B cell (primary cell): ENCODE measurements around the gene VSIG2. TPM values are rescaled to one million over a fixed set of nuclear protein-coding genes. Genes with fewer than 3 reads are reported as not detected.

Experiments
- ATAC-seq: fragments of 200-7000 bp; cut with Tn5 transposase; one replicate; pipeline ENCODE4 v1.10.0; 2021; ENCODE audit warnings: low read depth, mild to moderate bottlenecking, moderate number of reproducible peaks, moderate library complexity
- CTCF ChIA-PET: fragments of 350-600 bp; sonication (Branson Sonifier 250); formaldehyde crosslinking; loops from one replicate; lab custom pipeline; 2021; ENCODE audit warnings: antibody characterized with exemption, inconsistent platforms; lab: Charles Lee
- POLR2A ChIA-PET: fragments of 350-600 bp; sonication (Branson Sonifier 250); formaldehyde crosslinking; loops from one replicate; lab custom pipeline; 2021; ENCODE audit warnings: antibody characterized with exemption; lab: Charles Lee
- DNase-seq: peaks from one replicate; pipeline ENCODE4 v3.0.0; 2013
- H2AFZ ChIP-seq: 2 replicates; pipeline ENCODE4 v1.6.1; 2012; ENCODE audit warnings: mild to moderate bottlenecking, low read depth, low read length; ENCODE audit not compliant: insufficient read depth, poor library complexity, severe bottlenecking
- H3K27ac ChIP-seq, 2 donors: 1 replicate in 1 of 2; 2 replicates in 1 of 2; pipeline ENCODE4 v1.5.1; 2012 to 2013; ENCODE audit warnings: low read length in 2 of 2, mild to moderate bottlenecking in 2 of 2, moderate library complexity in 1 of 2
- H3K27me3 ChIP-seq, 4 experiments: fragments of 200-600 bp in 1 of 4; sonication (generic) in 1 of 4; replicated peaks in 1 of 4; 1 replicate in 2 of 4; 2 replicates in 2 of 4; pipeline versions ENCODE4 v1.6.1 to v1.7.0; 2013 to 2016; ENCODE audit warnings: low read length in 3 of 4, mild to moderate bottlenecking in 2 of 4, mixed read lengths in 1 of 4, moderate library complexity in 1 of 4; ENCODE audit not compliant: insufficient read depth in 4 of 4, control insufficient read depth in 3 of 4; ENCODE audit errors: control extremely low read depth in 1 of 4
- H3K36me3 ChIP-seq, 2 experiments: replicated peaks in 1 of 2; 1 replicate in 1 of 2; 2 replicates in 1 of 2; pipeline versions ENCODE4 v1.6.1 to v1.7.1; 2013; ENCODE audit warnings: low read length in 1 of 2; ENCODE audit not compliant: insufficient read depth in 2 of 2, control insufficient read depth in 1 of 2; ENCODE audit errors: control extremely low read depth in 1 of 2, extremely low read depth in 1 of 2
- H3K4me1 ChIP-seq, 2 donors: fragments of 200-600 bp in 1 of 2; sonication (generic) in 1 of 2; 1 replicate in 1 of 2; 2 replicates in 1 of 2; pipeline versions ENCODE4 v1.5.1 to v1.6.1; 2013 to 2017; ENCODE audit warnings: low read length in 2 of 2; ENCODE audit not compliant: control insufficient read depth in 2 of 2, insufficient read depth in 2 of 2
- H3K4me2 ChIP-seq: replicated peaks from 2 replicates; pipeline ENCODE3; 2012; ENCODE audit warnings: mild to moderate bottlenecking, low read depth, low read length; ENCODE audit not compliant: poor library complexity, severe bottlenecking
- H3K4me3 ChIP-seq, 5 experiments: fragments of 200-600 bp in 1 of 5; sonication (generic) in 1 of 5; 1 replicate in 3 of 5; 2 replicates in 2 of 5; pipeline versions ENCODE4 v1.5.1 to v1.7.0; 2011 to 2016; ENCODE audit warnings: low read length in 4 of 5, mild to moderate bottlenecking in 4 of 5, low read depth in 2 of 5, control low read depth in 1 of 5, moderate library complexity in 1 of 5; ENCODE audit not compliant: insufficient read depth in 1 of 5; ENCODE audit errors: control extremely low read depth in 1 of 5, extremely low read depth in 1 of 5
- H3K79me2 ChIP-seq: fragments of 200-600 bp; sonication (generic); one replicate; pipeline ENCODE4 v1.6.0; 2016; ENCODE audit warnings: low read length; ENCODE audit not compliant: control insufficient read depth, insufficient read depth
- H3K9ac ChIP-seq: fragments of 200-600 bp; sonication (generic); 2 replicates; pipeline ENCODE4 v1.6.1; 2017; ENCODE audit warnings: mild to moderate bottlenecking, low read length, moderate library complexity
- H3K9me3 ChIP-seq, 3 donors: one replicate each; pipeline versions ENCODE4 v1.6.1 to v1.7.1; 2013; ENCODE audit warnings: low read length in 2 of 3; ENCODE audit not compliant: control insufficient read depth in 2 of 3, insufficient read depth in 1 of 3; ENCODE audit errors: control extremely low read depth in 1 of 3
- H4K20me1 ChIP-seq: 2 replicates; pipeline ENCODE4 v1.6.0; 2012; ENCODE audit warnings: mild to moderate bottlenecking, low read length; ENCODE audit not compliant: insufficient read depth, control insufficient read depth, poor library complexity, severe bottlenecking
- H3K27ac Mint-ChIP-seq: one replicate; pipeline ENCODE4 v1.8.0; 2021; ENCODE audit warnings: mixed read lengths
- H3K27me3 Mint-ChIP-seq: one replicate; pipeline ENCODE4 v1.8.0; 2021; ENCODE audit warnings: mixed read lengths
- H3K4me1 Mint-ChIP-seq: one replicate; pipeline ENCODE4 v1.8.0; 2021; ENCODE audit warnings: mixed read lengths
- H3K4me3 Mint-ChIP-seq: one replicate; pipeline ENCODE4 v1.8.0; 2021; ENCODE audit warnings: mixed read lengths
- H3K9me3 Mint-ChIP-seq: one replicate; pipeline ENCODE4 v1.8.0; 2022; ENCODE audit warnings: mixed read lengths; ENCODE audit not compliant: insufficient read depth
- EZH2 ChIP-seq: IDR thresholded peaks from 2 replicates; pipeline ENCODE4 v1.6.1; 2012; ENCODE audit warnings: borderline replicate concordance, low read depth, mild to moderate bottlenecking, moderate library complexity, low read length; ENCODE audit not compliant: insufficient read depth, poor library complexity, severe bottlenecking
- WGBS: methylation state at CpG from one replicate; pipeline ENCODE4 v1.1.5; 2013; ENCODE audit warnings: missing lambda C conversion rate; ENCODE audit not compliant: insufficient coverage; 5-methylcytosine and 5-hydroxymethylcytosine counted together
- intact Hi-C: fragments of 100-400 bp; cut with micrococcal nuclease; formaldehyde crosslinking; loops from one replicate; pipeline ENCODE4 v1.10.0; 2022
- polyA plus RNA-seq: library from polyadenylated mRNA; depleted of rRNA; stranded (reverse); fragments of >200 nt; gene quantifications from 2 replicates; pipeline ENCODE4 v1.2.3, GENCODE V29; 2012
- total RNA-seq, 2 donors: library from RNA; stranded (reverse); fragments of 120-200 nt in 1 of 2; gene quantifications; 1 replicate in 1 of 2; 2 replicates in 1 of 2; pipeline versions ENCODE4 v1.2.3 to v1.2.4, GENCODE V29; 2013 to 2022
- TF ChIP-seq, protein P1 (sequence below): fragments of 200-600 bp; IDR thresholded peaks from one replicate; pipeline ENCODE4 v1.8.0; 2022; ENCODE audit warnings: antibody characterized with exemption, mild to moderate bottlenecking

The VSIG2 gene
- total and polyA plus RNA-seq, 2 donors (not counting 1 experiment from before 2014, with no cell fraction given), result not detected

DNA sequence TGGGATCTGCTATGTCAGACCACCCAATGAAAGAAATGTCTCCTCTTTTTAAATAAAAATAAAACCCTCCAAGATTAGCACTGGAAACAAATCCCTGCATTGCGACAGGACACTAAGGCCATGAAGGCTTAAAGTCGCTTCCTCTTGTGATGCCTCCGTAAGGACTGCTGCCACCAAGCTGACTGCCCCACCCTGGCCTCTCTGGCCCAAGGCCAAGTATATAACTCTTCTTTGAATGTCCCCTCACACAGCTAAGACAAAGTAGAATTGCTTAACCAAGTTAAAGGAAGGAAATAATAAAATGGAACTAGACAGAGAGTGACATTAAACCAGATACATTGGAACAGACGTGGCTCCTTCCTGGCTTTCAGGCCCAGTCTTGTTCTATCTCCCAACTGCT, 19.8 kb downstream of the VSIG2 start:
- no peaks in the 10 kb centered on the region for H3K4me1 ChIP-seq
- H3K4me1 Mint-ChIP-seq, result peaks cover 2% of the 10 kb centered on the region
- H4K20me1 ChIP-seq, result no peaks in the 10 kb centered on the region
- no peak overlapping the region for H2AFZ ChIP-seq
- H3K27ac Mint-ChIP-seq, result no peak overlapping the region
- DNase-seq (no peak), ATAC-seq (no peak)
- H3K4me3 Mint-ChIP-seq, result no peak overlapping the region
- H3K4me3 ChIP-seq, result no peak overlapping the region
- TF ChIP-seq EZH2, result no peak
- TF ChIP-seq, protein P1, sequence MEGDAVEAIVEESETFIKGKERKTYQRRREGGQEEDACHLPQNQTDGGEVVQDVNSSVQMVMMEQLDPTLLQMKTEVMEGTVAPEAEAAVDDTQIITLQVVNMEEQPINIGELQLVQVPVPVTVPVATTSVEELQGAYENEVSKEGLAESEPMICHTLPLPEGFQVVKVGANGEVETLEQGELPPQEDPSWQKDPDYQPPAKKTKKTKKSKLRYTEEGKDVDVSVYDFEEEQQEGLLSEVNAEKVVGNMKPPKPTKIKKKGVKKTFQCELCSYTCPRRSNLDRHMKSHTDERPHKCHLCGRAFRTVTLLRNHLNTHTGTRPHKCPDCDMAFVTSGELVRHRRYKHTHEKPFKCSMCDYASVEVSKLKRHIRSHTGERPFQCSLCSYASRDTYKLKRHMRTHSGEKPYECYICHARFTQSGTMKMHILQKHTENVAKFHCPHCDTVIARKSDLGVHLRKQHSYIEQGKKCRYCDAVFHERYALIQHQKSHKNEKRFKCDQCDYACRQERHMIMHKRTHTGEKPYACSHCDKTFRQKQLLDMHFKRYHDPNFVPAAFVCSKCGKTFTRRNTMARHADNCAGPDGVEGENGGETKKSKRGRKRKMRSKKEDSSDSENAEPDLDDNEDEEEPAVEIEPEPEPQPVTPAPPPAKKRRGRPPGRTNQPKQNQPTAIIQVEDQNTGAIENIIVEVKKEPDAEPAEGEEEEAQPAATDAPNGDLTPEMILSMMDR, result no peak
- no peak overlapping the region for H3K27ac ChIP-seq
- H3K4me2 ChIP-seq, result no peak overlapping the region
- H3K27me3 Mint-ChIP-seq, result no peaks in the 10 kb centered on the region
- H3K36me3 ChIP-seq, result no peaks in the 10 kb centered on the region
- H3K9me3 ChIP-seq, result no peaks in the 10 kb centered on the region
- intact Hi-C loops, result no loop called here
- ChIA-PET POLR2A (no interaction called here), CTCF (interaction anchor here (1.0 kb wide), 1 partner anchor 62 kb away, joined by 4 read pairs; no protein-coding TSS in a partner anchor)
- 95% methylated on average over 3 of the region's 4 CpGs for WGBS
- no peaks in the 10 kb centered on the region for H3K79me2 ChIP-seq
- no peaks in the 10 kb centered on the region for H3K9me3 Mint-ChIP-seq
- H3K27me3 ChIP-seq, result no peaks in the 10 kb centered on the region
- no peak overlapping the region for H3K9ac ChIP-seq

DNA sequence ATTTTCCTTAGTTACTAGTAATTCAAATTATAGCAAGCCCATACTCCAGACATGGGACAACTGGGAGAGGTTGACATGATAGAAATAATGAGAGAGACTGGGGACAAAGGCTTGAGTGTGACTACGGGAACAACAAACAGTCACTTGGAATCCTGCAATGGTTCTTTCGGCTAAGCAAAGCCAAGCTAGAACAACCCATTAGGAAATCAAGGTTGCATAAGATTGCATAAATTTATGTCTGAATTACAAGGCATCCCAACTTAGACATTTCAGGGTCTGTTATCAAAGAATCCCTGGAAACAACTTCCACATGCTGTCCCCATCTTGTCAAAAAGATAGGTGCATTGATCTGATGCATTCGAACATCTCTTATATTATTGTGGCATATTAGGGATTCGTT, 22.5 kb downstream of the VSIG2 start:
- Histone ChIP-seq H3K36me3 (no peaks in the 10 kb centered on the region), H3K9ac (no peak overlapping the region), H2AFZ (no peak overlapping the region), H4K20me1 (no peaks in the 10 kb centered on the region), H3K4me3 (no peak overlapping the region), H3K4me1 (peaks cover 16 to 18% of the 10 kb centered on the region in 2 donors), H3K27me3 (no peaks in the 10 kb centered on the region), H3K79me2 (no peaks in the 10 kb centered on the region), H3K9me3 (no peaks in the 10 kb centered on the region), H3K27ac (no peak overlapping the region), H3K4me2 (no peak overlapping the region)
- no peak for DNase-seq
- Mint-ChIP-seq H3K4me1 (peaks cover 23% of the 10 kb centered on the region), H3K9me3 (no peaks in the 10 kb centered on the region), H3K27ac (no peak overlapping the region), H3K4me3 (no peak overlapping the region), H3K27me3 (no peaks in the 10 kb centered on the region)
- ChIA-PET POLR2A (no interaction called here), CTCF (no interaction called here)
- ATAC-seq, result no peak
- intact Hi-C loops, result loop anchor here (5.0 kb wide), 1 partner anchor 57 kb away; the partner anchor contains the start of genes SIAE and SPA17
- 100% methylated on average over 1 of the region's 4 CpGs for WGBS
- TF ChIP-seq EZH2, result no peak
- TF ChIP-seq, protein P1, result no peak
